ENCODE data around the gene CEP112.

DNA sequence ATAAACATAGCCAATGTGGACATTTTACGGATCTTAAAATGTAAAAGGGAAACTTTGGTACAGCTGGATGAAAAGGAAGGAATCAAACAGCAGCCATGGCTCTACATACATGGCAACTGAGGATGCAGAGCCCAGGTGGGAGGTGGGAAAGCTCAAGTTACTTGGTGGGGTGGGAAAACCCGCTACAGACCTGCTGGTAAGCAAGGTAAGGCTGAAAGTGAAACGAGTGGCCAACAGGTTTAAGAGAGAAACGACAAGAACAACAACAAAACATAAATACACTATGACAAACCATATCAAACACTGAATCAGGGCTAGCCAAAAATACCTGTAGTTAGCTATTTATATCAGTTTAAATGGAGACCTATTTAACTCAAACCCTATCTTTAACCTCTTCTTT lies 185.3 kb downstream of the CEP112 start:
- TF ChIP-seq, protein P1, sequence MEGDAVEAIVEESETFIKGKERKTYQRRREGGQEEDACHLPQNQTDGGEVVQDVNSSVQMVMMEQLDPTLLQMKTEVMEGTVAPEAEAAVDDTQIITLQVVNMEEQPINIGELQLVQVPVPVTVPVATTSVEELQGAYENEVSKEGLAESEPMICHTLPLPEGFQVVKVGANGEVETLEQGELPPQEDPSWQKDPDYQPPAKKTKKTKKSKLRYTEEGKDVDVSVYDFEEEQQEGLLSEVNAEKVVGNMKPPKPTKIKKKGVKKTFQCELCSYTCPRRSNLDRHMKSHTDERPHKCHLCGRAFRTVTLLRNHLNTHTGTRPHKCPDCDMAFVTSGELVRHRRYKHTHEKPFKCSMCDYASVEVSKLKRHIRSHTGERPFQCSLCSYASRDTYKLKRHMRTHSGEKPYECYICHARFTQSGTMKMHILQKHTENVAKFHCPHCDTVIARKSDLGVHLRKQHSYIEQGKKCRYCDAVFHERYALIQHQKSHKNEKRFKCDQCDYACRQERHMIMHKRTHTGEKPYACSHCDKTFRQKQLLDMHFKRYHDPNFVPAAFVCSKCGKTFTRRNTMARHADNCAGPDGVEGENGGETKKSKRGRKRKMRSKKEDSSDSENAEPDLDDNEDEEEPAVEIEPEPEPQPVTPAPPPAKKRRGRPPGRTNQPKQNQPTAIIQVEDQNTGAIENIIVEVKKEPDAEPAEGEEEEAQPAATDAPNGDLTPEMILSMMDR (IDR thresholded peaks at IDR 0.05) = no peak
- TF ChIP-seq SP1 (CRISPR knock-in tag; conservative IDR thresholded peaks at IDR 0.05) (no peak), RORB (CRISPR knock-in tag; IDR thresholded peaks at IDR 0.05) (no peak), GABPB1 (CRISPR knock-in tag; IDR thresholded peaks at IDR 0.05) (no peak), ZNF396 (CRISPR knock-in tag; IDR thresholded peaks at IDR 0.05; ENCODE audit: borderline replicate concordance) (no peak), JUN (CRISPR knock-in tag; IDR thresholded peaks at IDR 0.05) (no peak), EMX1 (CRISPR knock-in tag; IDR thresholded peaks at IDR 0.05) (no peak), MAX (CRISPR knock-in tag; IDR thresholded peaks at IDR 0.05) (no peak), CBFB (CRISPR knock-in tag; IDR thresholded peaks at IDR 0.05; ENCODE audit: low read depth) (no peak)
- TF ChIP-seq, protein P2, sequence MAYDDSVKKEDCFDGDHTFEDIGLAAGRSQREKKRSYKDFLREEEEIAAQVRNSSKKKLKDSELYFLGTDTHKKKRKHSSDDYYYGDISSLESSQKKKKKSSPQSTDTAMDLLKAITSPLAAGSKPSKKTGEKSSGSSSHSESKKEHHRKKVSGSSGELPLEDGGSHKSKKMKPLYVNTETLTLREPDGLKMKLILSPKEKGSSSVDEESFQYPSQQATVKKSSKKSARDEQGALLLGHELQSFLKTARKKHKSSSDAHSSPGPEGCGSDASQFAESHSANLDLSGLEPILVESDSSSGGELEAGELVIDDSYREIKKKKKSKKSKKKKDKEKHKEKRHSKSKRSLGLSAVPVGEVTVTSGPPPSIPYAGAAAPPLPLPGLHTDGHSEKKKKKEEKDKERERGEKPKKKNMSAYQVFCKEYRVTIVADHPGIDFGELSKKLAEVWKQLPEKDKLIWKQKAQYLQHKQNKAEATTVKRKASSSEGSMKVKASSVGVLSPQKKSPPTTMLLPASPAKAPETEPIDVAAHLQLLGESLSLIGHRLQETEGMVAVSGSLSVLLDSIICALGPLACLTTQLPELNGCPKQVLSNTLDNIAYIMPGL (CRISPR knock-in tag; IDR thresholded peaks at IDR 0.05) = no peak
- TF ChIP-seq, protein P3, sequence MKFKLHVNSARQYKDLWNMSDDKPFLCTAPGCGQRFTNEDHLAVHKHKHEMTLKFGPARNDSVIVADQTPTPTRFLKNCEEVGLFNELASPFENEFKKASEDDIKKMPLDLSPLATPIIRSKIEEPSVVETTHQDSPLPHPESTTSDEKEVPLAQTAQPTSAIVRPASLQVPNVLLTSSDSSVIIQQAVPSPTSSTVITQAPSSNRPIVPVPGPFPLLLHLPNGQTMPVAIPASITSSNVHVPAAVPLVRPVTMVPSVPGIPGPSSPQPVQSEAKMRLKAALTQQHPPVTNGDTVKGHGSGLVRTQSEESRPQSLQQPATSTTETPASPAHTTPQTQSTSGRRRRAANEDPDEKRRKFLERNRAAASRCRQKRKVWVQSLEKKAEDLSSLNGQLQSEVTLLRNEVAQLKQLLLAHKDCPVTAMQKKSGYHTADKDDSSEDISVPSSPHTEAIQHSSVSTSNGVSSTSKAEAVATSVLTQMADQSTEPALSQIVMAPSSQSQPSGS (CRISPR knock-in tag; IDR thresholded peaks at IDR 0.05; ENCODE audit: borderline replicate concordance, low read depth) = no peak

All from WTC11 (cell line).